BJ (cell line): Measurements from ENCODE around the gene CMTM1. TPM values are rescaled to one million over a fixed set of nuclear protein-coding genes. Genes with fewer than 3 reads are reported as not detected.

ENCODE experiments used
- CTCF ChIA-PET: fragments of 350-600 bp; formaldehyde crosslinking; extraction: SDS; loops from one replicate; lab custom pipeline; 2021; ENCODE audit warnings: antibody characterized with exemption, inconsistent platforms; lab: Yijun Ruan, JAX
- POLR2A ChIA-PET: fragments of 300-600 bp; sonication (Branson Sonifier 250); formaldehyde crosslinking; extraction: SDS; loops from one replicate; lab custom pipeline; 2021; ENCODE audit warnings: antibody characterized with exemption; lab: Charles Lee
- DNase-seq: peaks from one replicate; pipeline ENCODE4 v3.0.0-alpha.2; 2011; ENCODE audit warnings: low read depth
- H3K27me3 ChIP-seq: 2 replicates; pipeline ENCODE4 v1.6.0; 2011; ENCODE audit warnings: low read length; ENCODE audit not compliant: control insufficient read depth, insufficient read depth
- H3K36me3 ChIP-seq: 2 replicates; pipeline ENCODE4 v1.5.1; 2011; ENCODE audit warnings: low read length; ENCODE audit not compliant: control insufficient read depth, insufficient read depth
- H3K4me3 ChIP-seq: 2 replicates; pipeline ENCODE4 v1.5.1; 2011; ENCODE audit warnings: low read depth, mild to moderate bottlenecking, control low read depth, low read length
- CTCF ChIP-seq: IDR thresholded peaks from 2 replicates; pipeline ENCODE4 v1.5.1; 2011; ENCODE audit warnings: low read depth, mild to moderate bottlenecking, control low read depth, inconsistent platforms, low read length, moderate library complexity; ENCODE audit not compliant: insufficient read depth
- polyA plus RNA-seq: library from polyadenylated mRNA; depleted of rRNA; stranded (reverse); fragments of >200 nt; gene quantifications from 2 replicates; pipeline ENCODE4 v1.2.3, GENCODE V29; 2011

Gene CMTM1
- polyA plus RNA-seq, 1 experiment: 3.2 TPM

GRCh38 chr16:66522816-66523590 lies 43.2 kb upstream of the CMTM1 start:
- TF ChIP-seq CTCF: no peak
- Histone ChIP-seq H3K4me3 (no peak overlapping the region), H3K36me3 (peaks cover 13% of the 10 kb centered on the region), H3K27me3 (no peaks in the 10 kb centered on the region)
- CTCF ChIA-PET: interaction anchor here (1.1 to 2.9 kb wide), 3 partner anchors 44 to 116 kb away, joined by 3 to 9 read pairs (median 4); no protein-coding TSS in a partner anchor
- DNase-seq: no peak
- POLR2A ChIA-PET: no interaction called here

GRCh38 chr16:66523861-66524354 lies 42.3 kb upstream of the CMTM1 start:
- POLR2A ChIA-PET: no interaction called here
- no peak for DNase-seq
- TF ChIP-seq CTCF: no peak
- CTCF ChIA-PET: interaction anchor here (1.1 kb wide), 1 partner anchor 47 kb away, joined by 3 read pairs; no protein-coding TSS in a partner anchor
- H3K27me3 ChIP-seq: no peaks in the 10 kb centered on the region
- no peak overlapping the region for H3K4me3 ChIP-seq
- H3K36me3 ChIP-seq: peaks cover 14% of the 10 kb centered on the region

DNA sequence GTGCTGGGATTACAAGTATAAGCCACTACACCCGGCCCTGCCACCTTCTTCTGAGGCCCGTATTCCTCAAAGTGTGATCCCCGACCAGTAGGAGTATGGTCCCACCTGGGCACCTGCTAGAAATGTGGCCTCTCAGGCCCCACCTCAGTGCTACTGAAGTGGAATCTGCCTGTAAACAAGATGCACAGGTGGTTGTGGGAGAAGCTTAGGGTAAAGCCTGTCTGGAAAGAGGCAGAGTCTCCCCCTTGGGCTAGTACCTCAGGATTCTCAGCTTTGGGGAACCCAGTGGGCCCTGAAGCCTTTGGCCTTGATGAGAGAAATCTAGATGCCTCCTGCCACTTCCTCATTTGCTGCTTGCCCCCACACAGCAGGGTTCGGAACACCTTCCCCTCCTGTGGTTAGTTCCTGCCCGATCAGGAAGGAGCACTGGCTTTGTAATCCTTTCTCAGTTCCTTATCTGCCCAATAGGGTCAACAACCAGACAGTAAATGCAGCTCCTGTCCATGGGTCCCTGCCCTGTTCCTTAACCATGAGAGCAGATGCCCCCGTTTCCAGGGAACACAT lies 41.6 kb upstream of the CMTM1 start:
- CTCF ChIA-PET: interaction anchor here (0.6 kb wide), 1 partner anchor 1323 kb away, joined by 3 read pairs; no protein-coding TSS in a partner anchor
- H3K36me3 ChIP-seq: peaks cover 16% of the 10 kb centered on the region
- no peaks in the 10 kb centered on the region for H3K27me3 ChIP-seq
- no peak for TF ChIP-seq CTCF
- POLR2A ChIA-PET: no interaction called here
- DNase-seq: no peak
- H3K4me3 ChIP-seq: no peak overlapping the region

DNA sequence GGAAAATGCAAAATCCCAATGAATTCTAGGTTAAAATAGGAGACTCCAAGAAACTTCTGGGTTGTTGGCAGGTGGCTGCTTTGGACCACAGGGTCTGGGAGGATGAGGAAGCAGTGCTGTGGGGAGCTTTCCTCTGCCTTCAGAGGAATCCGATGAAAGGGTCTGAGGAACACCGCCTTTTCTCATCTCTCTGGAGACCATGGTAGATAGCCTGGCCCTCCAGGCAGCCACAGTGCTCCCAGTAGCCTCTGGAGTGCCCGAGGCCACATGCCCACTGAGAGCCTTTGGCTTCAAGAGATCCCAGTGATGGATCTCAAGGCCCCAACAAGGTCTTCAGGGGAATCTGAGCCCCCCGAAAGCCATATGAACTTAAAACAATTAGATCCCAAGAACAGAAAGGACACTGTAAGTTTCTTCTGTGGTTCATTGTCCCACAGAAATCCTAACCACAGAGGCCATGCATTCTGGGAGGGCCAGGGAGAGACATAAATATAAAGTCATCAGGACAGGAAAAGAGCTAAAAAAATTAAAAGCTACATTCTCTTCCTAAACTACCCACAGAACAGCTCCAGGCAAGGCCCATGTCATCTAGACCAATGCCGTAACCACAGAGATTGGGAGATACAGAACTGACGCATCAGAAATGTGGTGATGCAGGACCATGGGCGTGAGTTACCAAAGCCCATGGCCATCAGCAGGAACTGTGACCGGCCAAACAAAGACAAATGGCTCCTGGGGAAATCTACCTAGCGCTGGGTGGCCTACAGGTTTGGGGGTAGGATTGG lies 40.7 kb upstream of the CMTM1 start:
- Histone ChIP-seq H3K36me3 (peaks cover 15% of the 10 kb centered on the region), H3K27me3 (no peaks in the 10 kb centered on the region), H3K4me3 (no peak overlapping the region)
- no peak for DNase-seq
- POLR2A ChIA-PET: no interaction called here
- no peak for TF ChIP-seq CTCF
- CTCF ChIA-PET: interaction anchor here (1.3 kb wide), 1 partner anchor 119 kb away, joined by 3 read pairs; no protein-coding TSS in a partner anchor
